IPS-15b (cell line): Measurements from ENCODE around the gene LNP1.

ENCODE experiments used
- H3K27me3 ChIP-seq: one replicate; pipeline ENCODE4 v1.6.1; 2013; ENCODE audit warnings: low read length; ENCODE audit not compliant: control insufficient read depth, insufficient read depth
- H3K36me3 ChIP-seq: one replicate; pipeline ENCODE4 v1.6.1; 2013; ENCODE audit warnings: low read length; ENCODE audit not compliant: control insufficient read depth, insufficient read depth
- H3K4me1 ChIP-seq: one replicate; pipeline ENCODE4 v1.6.1; 2013; ENCODE audit warnings: mild to moderate bottlenecking, low read length; ENCODE audit not compliant: control insufficient read depth, insufficient read depth
- H3K4me3 ChIP-seq: one replicate; pipeline ENCODE4 v1.5.1; 2013; ENCODE audit warnings: low read depth, low read length
- H3K9ac ChIP-seq: one replicate; pipeline ENCODE4 v1.6.1; 2013; ENCODE audit warnings: low read depth, mild to moderate bottlenecking, low read length
- H3K9me3 ChIP-seq: one replicate; pipeline ENCODE4 v1.6.1; 2013; ENCODE audit warnings: mild to moderate bottlenecking, low read length; ENCODE audit not compliant: control insufficient read depth, insufficient read depth

LNP1 gene

DNA sequence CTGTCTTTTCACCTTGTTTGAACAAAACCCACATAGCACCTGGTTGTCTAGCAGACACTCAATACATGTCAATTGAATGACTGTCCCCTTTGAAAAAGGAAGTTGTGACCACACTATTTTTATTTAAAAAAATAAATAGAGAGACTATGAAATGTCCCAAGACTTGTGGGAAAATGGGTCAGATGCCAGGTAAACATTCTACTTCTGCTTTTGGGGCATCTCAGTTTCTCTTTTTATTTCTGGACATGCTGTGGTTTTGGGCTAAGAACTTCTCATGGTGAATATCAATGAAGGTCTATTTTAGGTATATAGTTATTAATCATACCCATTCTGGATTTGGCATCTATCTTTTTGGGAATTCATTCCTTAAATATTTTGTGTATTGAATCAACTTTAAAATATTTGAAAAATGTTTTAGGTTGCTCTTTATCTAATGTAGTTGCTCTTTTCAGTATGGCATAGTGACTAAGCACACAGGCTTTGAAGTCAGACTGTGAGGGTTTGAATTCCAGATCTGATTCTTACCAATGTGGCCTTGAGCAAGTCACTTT lies 95.4 kb downstream of the LNP1 start:
- Histone ChIP-seq H3K9me3 (no peaks in the 10 kb centered on the region), H3K27me3 (no peaks in the 10 kb centered on the region), H3K36me3 (no peaks in the 10 kb centered on the region), H3K4me3 (no peak overlapping the region), H3K4me1 (peaks cover 3% of the 10 kb centered on the region), H3K9ac (no peak overlapping the region)

DNA sequence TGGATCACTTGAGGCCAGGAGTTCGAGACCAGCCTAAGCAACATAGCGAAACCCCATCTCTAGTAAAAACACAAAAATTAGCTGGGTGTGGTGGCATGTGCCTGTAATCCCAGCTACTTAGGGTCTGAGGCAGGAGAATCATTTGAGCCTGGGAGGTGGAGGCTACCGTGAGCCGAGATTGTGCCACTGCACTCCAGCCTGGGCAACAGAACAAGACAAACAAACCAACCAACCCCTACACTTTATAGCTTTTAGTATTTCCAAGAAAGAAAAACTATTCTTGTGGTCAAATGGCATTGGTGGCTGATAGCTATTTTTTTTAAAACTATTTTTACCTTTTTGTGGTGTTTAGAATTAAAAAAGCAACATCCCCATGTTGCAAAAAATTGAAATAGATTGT lies 98.3 kb downstream of the LNP1 start:
- Histone ChIP-seq H3K9ac (no peak overlapping the region), H3K4me3 (no peak overlapping the region), H3K27me3 (no peaks in the 10 kb centered on the region), H3K9me3 (no peaks in the 10 kb centered on the region), H3K4me1 (peaks cover 3% of the 10 kb centered on the region), H3K36me3 (no peaks in the 10 kb centered on the region)

GRCh38 chr3:100500320-100500880 lies 99.1 kb downstream of the LNP1 start:
- Histone ChIP-seq H3K4me3 (no peak overlapping the region), H3K36me3 (no peaks in the 10 kb centered on the region), H3K4me1 (peaks cover 3% of the 10 kb centered on the region), H3K9ac (no peak overlapping the region), H3K27me3 (no peaks in the 10 kb centered on the region), H3K9me3 (no peaks in the 10 kb centered on the region)

DNA sequence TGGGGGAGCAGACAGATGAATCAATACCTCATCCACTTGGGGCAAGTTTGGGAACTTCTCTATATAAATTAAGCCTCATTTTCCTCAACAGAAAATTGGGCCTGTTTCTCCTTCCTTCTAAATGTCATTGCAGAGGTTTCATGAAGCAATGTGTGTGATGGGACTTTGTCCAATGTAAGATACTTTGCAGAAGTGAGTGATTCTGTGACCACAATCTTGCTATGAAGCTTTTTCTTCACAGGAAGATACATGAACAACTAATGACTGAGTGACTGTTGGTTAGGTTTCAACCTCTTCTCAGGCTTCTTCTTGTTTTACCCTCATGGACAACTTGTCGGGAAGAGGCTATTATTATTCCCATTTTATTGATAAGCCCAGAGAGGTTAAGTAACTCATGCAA lies 102.1 kb downstream of the LNP1 start:
- Histone ChIP-seq H3K9ac (no peak overlapping the region), H3K27me3 (no peaks in the 10 kb centered on the region), H3K4me1 (peaks cover 3% of the 10 kb centered on the region), H3K4me3 (no peak overlapping the region), H3K36me3 (no peaks in the 10 kb centered on the region), H3K9me3 (no peaks in the 10 kb centered on the region)
